Cardiac fibroblast (primary cell): ENCODE measurements around the gene SLC39A11.
"Not testable (repeated sequence)": the region's sequence is repeated elsewhere in the genome, so short reads cannot be mapped to it uniquely, and the experiment has no call there.

Experiments
- DNase-seq, 2 donors: peaks; one replicate each; pipeline versions ENCODE4 v3.0.0 to v3.0.0-alpha.2; 2010; ENCODE audit warnings: low read depth in 2 of 2
- H3K4me3 ChIP-seq, 2 donors: replicated peaks in 1 of 2; 1 replicate in 1 of 2; 2 replicates in 1 of 2; pipeline ENCODE4 v1.5.1; 2011; ENCODE audit warnings: low read depth in 2 of 2, low read length in 2 of 2, mild to moderate bottlenecking in 2 of 2, moderate library complexity in 1 of 2
- CTCF ChIP-seq: IDR thresholded peaks from one replicate; pipeline ENCODE4 v1.5.1; 2011; ENCODE audit warnings: low read depth, mild to moderate bottlenecking, low read length, inconsistent platforms

The SLC39A11 gene

GRCh38 chr17:72998343-72998742 lies 94.1 kb downstream of the SLC39A11 start:
- H3K4me3 ChIP-seq: no peak overlapping the region
- no peak for TF ChIP-seq CTCF
- no peak for DNase-seq

- H3K4me3 ChIP-seq: no peak overlapping the region
- TF ChIP-seq CTCF: no peak
- peak; percentile 34 to 51 for DNase-seq
These were observed 94.9 kb downstream of the SLC39A11 start for GRCh38 chr17:72997559-72997958.

GRCh38 chr17:72996791-72997190 lies 95.7 kb downstream of the SLC39A11 start:
- no peak for TF ChIP-seq CTCF
- no peak overlapping the region for H3K4me3 ChIP-seq
- no peak for DNase-seq

- no peak for TF ChIP-seq CTCF
- no peak for DNase-seq
These were observed 97.4 kb downstream of the SLC39A11 start for GRCh38 chr17:72995008-72995656.

GRCh38 chr17:72992783-72993467 lies 99.6 kb downstream of the SLC39A11 start:
- DNase-seq: peak in 1 of 2 donors; percentile 26

More at GRCh38 chr17:72995008-72995656, 97.4 kb downstream of the SLC39A11 start:
- no peak overlapping the region for H3K4me3 ChIP-seq

GRCh38 chr17:72991651-72992050 lies 100.8 kb downstream of the SLC39A11 start:
- H3K4me3 ChIP-seq: no peak overlapping the region
- no peak for TF ChIP-seq CTCF
- DNase-seq: no peak

More at GRCh38 chr17:72992783-72993467, 99.6 kb downstream of the SLC39A11 start:
- H3K4me3 ChIP-seq: not testable (repeated sequence)

GRCh38 chr17:72989074-72989610 lies 103.3 kb downstream of the SLC39A11 start:
- no peak for TF ChIP-seq CTCF
- H3K4me3 ChIP-seq: no peak overlapping the region

More at GRCh38 chr17:72989074-72989610, 103.3 kb downstream of the SLC39A11 start:
- DNase-seq: no peak
